Ovary (tissue), 3 donors: Measurements from ENCODE around the gene NEIL1.

Source experiments
- POLR2A ChIP-seq: fragments of 450-650 bp; IDR thresholded peaks from one replicate; pipeline ENCODE4 v1.6.1; 2017; ENCODE audit warnings: antibody characterized with exemption, mild to moderate bottlenecking, moderate library complexity
- TF ChIP-seq, protein P1 (sequence below), 3 donors: fragments of 450-650 bp in 2 of 3; fragments of 200-600 bp in 1 of 3; IDR thresholded peaks; one replicate each; pipeline versions ENCODE4 v1.5.1 to v1.8.0; 2016 to 2022; ENCODE audit warnings: antibody characterized with exemption in 3 of 3, mild to moderate bottlenecking in 1 of 3
- donor health status: DM: no; HTN: no; CAD: no.

GRCh38 chr15:75314552-75315290 is 32.1 kb upstream of the NEIL1 start:
- TF ChIP-seq, protein P1, sequence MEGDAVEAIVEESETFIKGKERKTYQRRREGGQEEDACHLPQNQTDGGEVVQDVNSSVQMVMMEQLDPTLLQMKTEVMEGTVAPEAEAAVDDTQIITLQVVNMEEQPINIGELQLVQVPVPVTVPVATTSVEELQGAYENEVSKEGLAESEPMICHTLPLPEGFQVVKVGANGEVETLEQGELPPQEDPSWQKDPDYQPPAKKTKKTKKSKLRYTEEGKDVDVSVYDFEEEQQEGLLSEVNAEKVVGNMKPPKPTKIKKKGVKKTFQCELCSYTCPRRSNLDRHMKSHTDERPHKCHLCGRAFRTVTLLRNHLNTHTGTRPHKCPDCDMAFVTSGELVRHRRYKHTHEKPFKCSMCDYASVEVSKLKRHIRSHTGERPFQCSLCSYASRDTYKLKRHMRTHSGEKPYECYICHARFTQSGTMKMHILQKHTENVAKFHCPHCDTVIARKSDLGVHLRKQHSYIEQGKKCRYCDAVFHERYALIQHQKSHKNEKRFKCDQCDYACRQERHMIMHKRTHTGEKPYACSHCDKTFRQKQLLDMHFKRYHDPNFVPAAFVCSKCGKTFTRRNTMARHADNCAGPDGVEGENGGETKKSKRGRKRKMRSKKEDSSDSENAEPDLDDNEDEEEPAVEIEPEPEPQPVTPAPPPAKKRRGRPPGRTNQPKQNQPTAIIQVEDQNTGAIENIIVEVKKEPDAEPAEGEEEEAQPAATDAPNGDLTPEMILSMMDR (IDR thresholded peaks at IDR 0.05), result no peak
- TF ChIP-seq POLR2A, result no peak
